ENCODE measurements around the gene BZW2. TPM values are rescaled to one million over a fixed set of nuclear protein-coding genes. Genes with fewer than 3 reads are reported as not detected.

The BZW2 gene
- total and polyA plus RNA-seq, 7 donors = 83.7 to 163 (median 133) TPM

GRCh38 chr7:16721541-16721940 lies 75.6 kb downstream of the BZW2 start:
- no peak for ATAC-seq
- intact Hi-C loops (cut with DNase I) = no loop called here
- DNase-seq = no peak
- Histone ChIP-seq H3K9me3 (no peaks in the 10 kb centered on the region), H3K4me3 (no peak overlapping the region), H3K27ac (no peak overlapping the region), H3K27me3 (ENCODE audit: insufficient read depth in 3 of 3, low read length in 2 of 3) (no peaks in the 10 kb centered on the region), H3K4me1 (no peaks in the 10 kb centered on the region), H3K36me3 (ENCODE audit: insufficient read depth in 1 of 2, low read depth in 1 of 2) (no peaks in the 10 kb centered on the region)
- TF ChIP-seq, protein P1, sequence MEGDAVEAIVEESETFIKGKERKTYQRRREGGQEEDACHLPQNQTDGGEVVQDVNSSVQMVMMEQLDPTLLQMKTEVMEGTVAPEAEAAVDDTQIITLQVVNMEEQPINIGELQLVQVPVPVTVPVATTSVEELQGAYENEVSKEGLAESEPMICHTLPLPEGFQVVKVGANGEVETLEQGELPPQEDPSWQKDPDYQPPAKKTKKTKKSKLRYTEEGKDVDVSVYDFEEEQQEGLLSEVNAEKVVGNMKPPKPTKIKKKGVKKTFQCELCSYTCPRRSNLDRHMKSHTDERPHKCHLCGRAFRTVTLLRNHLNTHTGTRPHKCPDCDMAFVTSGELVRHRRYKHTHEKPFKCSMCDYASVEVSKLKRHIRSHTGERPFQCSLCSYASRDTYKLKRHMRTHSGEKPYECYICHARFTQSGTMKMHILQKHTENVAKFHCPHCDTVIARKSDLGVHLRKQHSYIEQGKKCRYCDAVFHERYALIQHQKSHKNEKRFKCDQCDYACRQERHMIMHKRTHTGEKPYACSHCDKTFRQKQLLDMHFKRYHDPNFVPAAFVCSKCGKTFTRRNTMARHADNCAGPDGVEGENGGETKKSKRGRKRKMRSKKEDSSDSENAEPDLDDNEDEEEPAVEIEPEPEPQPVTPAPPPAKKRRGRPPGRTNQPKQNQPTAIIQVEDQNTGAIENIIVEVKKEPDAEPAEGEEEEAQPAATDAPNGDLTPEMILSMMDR (IDR thresholded peaks at IDR 0.05) = no peak
- 66 to 71% (median 68%) methylated on average over 4 of the region's 4 CpGs for WGBS, 3 donors

DNA sequence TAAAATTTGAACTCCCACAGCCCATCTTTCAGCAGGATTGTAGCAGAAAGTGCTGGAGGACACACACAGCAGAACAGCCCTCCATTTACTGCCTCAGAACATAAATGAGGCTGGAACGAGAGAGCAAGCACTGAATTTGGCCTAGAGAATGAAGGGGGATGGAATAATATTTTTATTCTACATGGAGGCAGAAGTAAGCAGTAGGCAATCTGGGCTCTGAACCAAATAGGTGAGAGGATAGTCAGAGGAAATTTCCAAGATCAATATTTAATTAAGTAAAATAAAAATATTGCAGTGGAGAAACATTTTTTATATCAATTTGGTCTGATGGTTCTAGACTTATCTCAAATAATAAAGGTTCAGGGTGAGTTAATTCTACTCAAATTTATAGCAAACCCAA lies 78.4 kb downstream of the BZW2 start:
- Histone ChIP-seq H3K9me3 (no peaks in the 10 kb centered on the region), H3K36me3 (ENCODE audit: insufficient read depth in 1 of 2, low read depth in 1 of 2) (no peaks in the 10 kb centered on the region), H3K27ac (no peak overlapping the region), H3K4me3 (no peak overlapping the region), H3K4me1 (no peaks in the 10 kb centered on the region), H3K27me3 (ENCODE audit: insufficient read depth in 3 of 3, low read length in 2 of 3) (no peaks in the 10 kb centered on the region)
- TF ChIP-seq, protein P1 (IDR thresholded peaks at IDR 0.05) = no peak
- intact Hi-C loops (cut with DNase I) = no loop called here
- 85 to 89% (median 87%) methylated on average over 1 of the region's 1 CpG for WGBS, 3 donors
- DNase-seq (no peak), ATAC-seq (no peak)

- ATAC-seq (no peak), DNase-seq (no peak)
- Histone ChIP-seq H3K4me3 (no peak overlapping the region), H3K36me3 (ENCODE audit: insufficient read depth in 1 of 2, low read depth in 1 of 2) (no peaks in the 10 kb centered on the region), H3K27me3 (ENCODE audit: insufficient read depth in 3 of 3, low read length in 2 of 3) (no peaks in the 10 kb centered on the region), H3K9me3 (no peaks in the 10 kb centered on the region), H3K27ac (no peak overlapping the region), H3K4me1 (no peaks in the 10 kb centered on the region)
- TF ChIP-seq, protein P1 (IDR thresholded peaks at IDR 0.05) = no peak
- WGBS, 3 donors = 91 to 96% (median 94%) methylated on average over 2 of the region's 2 CpGs
- intact Hi-C loops (cut with DNase I) = no loop called here
Observed at GRCh38 chr7:16726189-16726588, 80.2 kb downstream of the BZW2 start.

GRCh38 chr7:16727736-16728135 lies 81.8 kb downstream of the BZW2 start:
- ATAC-seq (no peak), DNase-seq (no peak)
- intact Hi-C loops (cut with DNase I) = no loop called here
- Histone ChIP-seq H3K9me3 (no peaks in the 10 kb centered on the region), H3K36me3 (ENCODE audit: insufficient read depth in 1 of 2, low read depth in 1 of 2) (no peaks in the 10 kb centered on the region), H3K27me3 (ENCODE audit: insufficient read depth in 3 of 3, low read length in 2 of 3) (no peaks in the 10 kb centered on the region), H3K27ac (no peak overlapping the region), H3K4me1 (no peaks in the 10 kb centered on the region), H3K4me3 (no peak overlapping the region)
- WGBS, 3 donors = 90 to 95% (median 92%) methylated on average over 4 of the region's 4 CpGs
- TF ChIP-seq, protein P1 (IDR thresholded peaks at IDR 0.05) = no peak

- no peaks in the 10 kb centered on the region for H3K36me3 ChIP-seq (ENCODE audit: insufficient read depth in 1 of 2, low read depth in 1 of 2)
- no peaks in the 10 kb centered on the region for H3K27me3 ChIP-seq (ENCODE audit: insufficient read depth in 3 of 3, low read length in 2 of 3)
- TF ChIP-seq, protein P1 (IDR thresholded peaks at IDR 0.05) = no peak
- no peak overlapping the region for H3K27ac ChIP-seq
- WGBS, 3 donors = 57 to 76% (median 70%) methylated on average over 10 of the region's 10 CpGs
- no peaks in the 10 kb centered on the region for H3K4me1 ChIP-seq
- no peaks in the 10 kb centered on the region for H3K9me3 ChIP-seq
- DNase-seq = no peak
- ATAC-seq = no peak
- intact Hi-C loops (cut with DNase I) = no loop called here
- H3K4me3 ChIP-seq = no peak overlapping the region
Observed at GRCh38 chr7:16728811-16729210, 82.8 kb downstream of the BZW2 start.
